Endothelial cell (in vitro differentiated cells): Measurements from ENCODE around the gene ITGB1. TPM values are rescaled to one million over a fixed set of nuclear protein-coding genes. Genes with fewer than 3 reads are reported as not detected.

Experiments used
- DNase-seq: peaks from one replicate; pipeline ENCODE4 v3.0.0; 2021; ENCODE audit warnings: low spot score
- H3K27ac Mint-ChIP-seq: one replicate; pipeline ENCODE4 v1.8.0; 2021; ENCODE audit warnings: mixed read lengths, inconsistent platforms; ENCODE audit not compliant: unreplicated experiment
- H3K27me3 Mint-ChIP-seq: one replicate; pipeline ENCODE4 v1.8.0; 2021; ENCODE audit warnings: mild to moderate bottlenecking, moderate library complexity, mixed read lengths, inconsistent platforms; ENCODE audit not compliant: unreplicated experiment
- H3K36me3 Mint-ChIP-seq: one replicate; pipeline ENCODE4 v1.8.0; 2021; ENCODE audit warnings: mild to moderate bottlenecking, low read depth, mixed read lengths, inconsistent platforms; ENCODE audit not compliant: unreplicated experiment
- H3K4me1 Mint-ChIP-seq: one replicate; pipeline ENCODE4 v1.8.0; 2021; ENCODE audit warnings: mild to moderate bottlenecking, mixed read lengths, inconsistent platforms; ENCODE audit not compliant: unreplicated experiment
- H3K4me3 Mint-ChIP-seq: one replicate; pipeline ENCODE4 v1.8.0; 2021; ENCODE audit warnings: mild to moderate bottlenecking, mixed read lengths, inconsistent platforms; ENCODE audit not compliant: unreplicated experiment
- H3K9me3 Mint-ChIP-seq: one replicate; pipeline ENCODE4 v1.8.0; 2021; ENCODE audit warnings: mixed read lengths, inconsistent platforms; ENCODE audit not compliant: unreplicated experiment
- total RNA-seq: library from RNA; stranded (reverse); fragmentation: NEBNext Ultra II Directional; extraction: Animal tissue kit (Norgen Biotek cat#: 25700); gene quantifications from one replicate; pipeline ENCODE4 v1.2.1, GENCODE V29; 2021; ENCODE audit not compliant: unreplicated experiment
- TF ChIP-seq, protein P1 (sequence below): fragments of 200-600 bp; sonication (generic); IDR thresholded peaks from one replicate; pipeline ENCODE4 v1.5.0; 2021; ENCODE audit warnings: antibody characterized with exemption; ENCODE audit not compliant: unreplicated experiment

ITGB1 gene
- total RNA-seq, 1 donor from 2014 or later: 504 TPM

DNA sequence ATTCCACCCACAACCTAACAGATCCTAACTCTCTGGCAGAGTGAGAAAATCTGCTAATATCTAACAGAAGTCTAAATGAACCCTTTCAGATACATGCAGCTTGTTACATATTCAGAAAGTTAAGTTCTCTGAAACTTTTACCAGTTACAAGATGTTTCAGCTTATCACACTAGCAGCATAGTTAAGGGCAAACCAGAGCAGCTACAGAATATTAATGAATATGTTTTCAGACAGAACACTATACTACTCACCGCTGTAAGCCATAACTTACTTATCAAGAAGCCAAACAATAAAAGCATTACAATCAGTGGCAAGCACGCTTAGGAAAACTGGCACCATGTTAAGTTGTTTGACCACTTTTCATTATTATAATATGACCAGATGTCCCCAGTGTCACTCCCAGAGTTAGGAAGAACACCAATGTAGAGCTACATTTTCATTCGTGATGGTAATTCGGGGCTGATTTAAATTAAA is 2.7 kb downstream of the ITGB1 start:
- Mint-ChIP-seq H3K27ac (peak overlapping the region; percentile 49), H3K27me3 (peaks cover 15% of the 10 kb centered on the region), H3K4me1 (peaks cover 74% of the 10 kb centered on the region), H3K4me3 (peak overlapping the region; percentile 94), H3K36me3 (peaks cover 11% of the 10 kb centered on the region), H3K9me3 (peaks cover 4% of the 10 kb centered on the region)
- no peak for DNase-seq
- TF ChIP-seq, protein P1, sequence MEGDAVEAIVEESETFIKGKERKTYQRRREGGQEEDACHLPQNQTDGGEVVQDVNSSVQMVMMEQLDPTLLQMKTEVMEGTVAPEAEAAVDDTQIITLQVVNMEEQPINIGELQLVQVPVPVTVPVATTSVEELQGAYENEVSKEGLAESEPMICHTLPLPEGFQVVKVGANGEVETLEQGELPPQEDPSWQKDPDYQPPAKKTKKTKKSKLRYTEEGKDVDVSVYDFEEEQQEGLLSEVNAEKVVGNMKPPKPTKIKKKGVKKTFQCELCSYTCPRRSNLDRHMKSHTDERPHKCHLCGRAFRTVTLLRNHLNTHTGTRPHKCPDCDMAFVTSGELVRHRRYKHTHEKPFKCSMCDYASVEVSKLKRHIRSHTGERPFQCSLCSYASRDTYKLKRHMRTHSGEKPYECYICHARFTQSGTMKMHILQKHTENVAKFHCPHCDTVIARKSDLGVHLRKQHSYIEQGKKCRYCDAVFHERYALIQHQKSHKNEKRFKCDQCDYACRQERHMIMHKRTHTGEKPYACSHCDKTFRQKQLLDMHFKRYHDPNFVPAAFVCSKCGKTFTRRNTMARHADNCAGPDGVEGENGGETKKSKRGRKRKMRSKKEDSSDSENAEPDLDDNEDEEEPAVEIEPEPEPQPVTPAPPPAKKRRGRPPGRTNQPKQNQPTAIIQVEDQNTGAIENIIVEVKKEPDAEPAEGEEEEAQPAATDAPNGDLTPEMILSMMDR: no peak

DNA sequence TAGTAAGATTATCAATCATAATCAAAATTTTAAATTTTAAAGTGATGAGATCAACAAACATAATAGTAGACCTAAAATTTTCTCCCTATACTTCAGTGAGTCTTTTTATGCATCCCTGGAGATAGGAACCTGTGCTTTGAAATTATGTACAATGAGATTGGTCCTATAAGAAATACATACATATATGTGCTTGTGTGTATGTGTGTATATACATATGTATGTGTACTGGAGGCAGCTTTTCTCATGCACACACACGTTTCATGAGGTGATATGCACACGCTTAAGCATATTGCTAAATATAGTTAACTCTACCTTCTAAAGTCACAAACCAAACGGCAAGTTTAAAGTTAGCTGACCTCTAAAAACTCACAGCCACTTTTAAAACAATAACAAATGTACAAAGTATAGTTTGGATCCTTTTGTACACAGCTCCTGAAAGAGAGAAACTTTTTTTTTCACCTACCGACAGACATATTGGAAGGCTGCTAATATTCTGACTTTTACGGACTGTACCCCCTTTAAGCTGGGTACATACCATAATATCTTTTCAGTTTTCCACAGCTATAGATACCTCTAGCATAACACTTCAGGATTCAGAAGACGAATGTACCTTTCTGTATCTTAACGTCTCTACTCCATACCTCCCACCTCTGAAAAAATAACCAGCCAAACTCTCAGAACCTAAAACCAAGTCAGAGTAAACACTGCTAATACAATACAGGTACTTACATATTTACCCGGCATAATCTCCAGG is 3.3 kb downstream of the ITGB1 start:
- DNase-seq: no peak
- H3K4me1 Mint-ChIP-seq: peaks cover 73% of the 10 kb centered on the region
- TF ChIP-seq, protein P1: no peak
- H3K27ac Mint-ChIP-seq: peak overlapping the region; percentile 49
- H3K27me3 Mint-ChIP-seq: peaks cover 15% of the 10 kb centered on the region
- H3K36me3 Mint-ChIP-seq: peaks cover 11% of the 10 kb centered on the region
- peak overlapping the region; percentile 94 for H3K4me3 Mint-ChIP-seq
- H3K9me3 Mint-ChIP-seq: peaks cover 4% of the 10 kb centered on the region

DNA sequence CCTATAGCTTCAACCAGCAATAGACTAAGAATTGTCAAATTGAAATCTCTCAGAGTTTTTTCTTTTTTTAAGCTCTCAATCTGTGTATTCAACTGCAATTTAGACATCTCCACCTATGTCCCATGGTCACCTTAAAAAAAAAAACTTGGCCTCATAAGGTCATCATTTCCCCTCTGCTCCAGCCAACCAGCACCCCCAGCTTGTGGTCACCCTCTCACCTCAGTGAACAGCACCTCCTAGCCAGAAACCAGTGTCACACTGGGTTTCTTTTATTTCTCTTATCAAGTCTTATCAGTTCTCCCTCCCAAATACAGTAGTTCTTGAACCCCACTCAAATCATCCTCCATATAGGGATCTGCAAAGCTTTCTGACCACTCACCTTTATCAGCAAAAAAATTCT is 4.0 kb downstream of the ITGB1 start:
- Mint-ChIP-seq H3K9me3 (peaks cover 4% of the 10 kb centered on the region), H3K4me1 (peaks cover 71% of the 10 kb centered on the region), H3K36me3 (peaks cover 11% of the 10 kb centered on the region), H3K27me3 (peaks cover 14% of the 10 kb centered on the region), H3K27ac (peak overlapping the region; percentile 62), H3K4me3 (peak overlapping the region; percentile 66)
- TF ChIP-seq, protein P1: no peak
- no peak for DNase-seq

DNA sequence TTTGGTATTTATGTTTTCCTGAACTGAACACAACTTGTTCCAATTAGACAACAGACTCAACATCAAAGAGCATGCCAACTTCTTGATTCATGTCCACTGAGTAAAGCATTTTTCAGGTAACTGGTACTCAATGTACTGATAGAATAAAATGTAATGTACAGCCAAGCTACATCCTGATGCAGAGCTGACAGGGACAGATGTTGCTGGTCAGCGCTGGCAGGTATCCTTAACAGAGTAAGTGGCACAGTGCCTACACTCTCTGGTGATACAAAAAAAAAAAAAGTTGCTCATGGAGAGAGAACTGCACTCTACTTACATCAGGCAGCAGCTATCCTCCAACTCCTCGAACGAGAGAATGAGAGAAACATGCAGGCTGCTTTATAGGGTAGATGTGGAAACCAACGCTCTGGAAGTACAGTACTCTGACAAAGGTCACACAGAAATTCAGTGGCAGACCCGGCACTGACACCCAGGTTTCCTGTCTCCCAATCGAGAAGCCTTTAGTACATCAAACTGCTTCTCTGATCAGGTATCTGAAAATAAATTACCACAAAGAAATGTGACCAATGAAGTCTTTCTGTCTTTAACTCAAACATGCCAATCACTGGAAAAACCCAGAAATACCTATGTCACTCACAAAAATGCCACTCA is 4.6 kb downstream of the ITGB1 start:
- peak overlapping the region; percentile 6 for H3K27ac Mint-ChIP-seq
- peaks cover 70% of the 10 kb centered on the region for H3K4me1 Mint-ChIP-seq
- peaks cover 5% of the 10 kb centered on the region for H3K36me3 Mint-ChIP-seq
- no peak for DNase-seq
- H3K9me3 Mint-ChIP-seq: peaks cover 4% of the 10 kb centered on the region
- no peak overlapping the region for H3K4me3 Mint-ChIP-seq
- peaks cover 8% of the 10 kb centered on the region for H3K27me3 Mint-ChIP-seq
- TF ChIP-seq, protein P1: no peak
